ENCODE results near the gene JUP. TPM values are rescaled to one million over a fixed set of nuclear protein-coding genes. Genes with fewer than 3 reads are reported as not detected.

JUP gene
- total and polyA plus RNA-seq, 2 of the 13 experiments (the other 11 are each of a cell fraction or from before 2014, with no cell fraction given), result 12.1 to 20.6 TPM

- TF ChIP-seq ZBTB1 (CRISPR knock-in tag; IDR thresholded peaks at IDR 0.05; ENCODE audit: borderline replicate concordance), result no peak
- peak; percentile 56 for TF ChIP-seq ZBTB38 (CRISPR knock-in tag; IDR thresholded peaks at IDR 0.05)
- no peak for TF ChIP-seq ARID3A (IDR thresholded peaks at IDR 0.05; ENCODE audit: low read depth, low read length)
- TF ChIP-seq ZNF354B (CRISPR knock-in tag; IDR thresholded peaks at IDR 0.05), result no peak
- TF ChIP-seq ZFP36 (IDR thresholded peaks at IDR 0.05; ENCODE audit: borderline replicate concordance, low read depth, low read length, partially characterized antibody), result no peak
- TF ChIP-seq ZNF580 (CRISPR knock-in tag; IDR thresholded peaks at IDR 0.05; ENCODE audit: borderline replicate concordance, low read depth), result no peak
- no peak for TF ChIP-seq CENPX (CRISPR knock-in tag; IDR thresholded peaks at IDR 0.05)
- peak; percentile 46; the same call in 1 of the 2 replicates for TF ChIP-seq POLR2G (IDR thresholded peaks at IDR 0.05; ENCODE audit: low read depth, low read length)
- peak; percentile 24; the same call in 1 of the 2 replicates for TF ChIP-seq POLR2AphosphoS2 (IDR thresholded peaks at IDR 0.05; ENCODE audit: low read depth, low read length)
- no peak for TF ChIP-seq SKI (IDR thresholded peaks at IDR 0.05; ENCODE audit: partially characterized antibody)
- TF ChIP-seq RBFOX2 (IDR thresholded peaks at IDR 0.05; ENCODE audit: low read depth, low read length), result 0 out of 2 replicates have a peak, but pooled peaks have one; percentile 19
- no peak for TF ChIP-seq NR2F1 (CRISPR knock-in tag; IDR thresholded peaks at IDR 0.05)
- 0 out of 2 replicates have a peak, but pooled peaks have one; percentile 12 for TF ChIP-seq NR2F6 (IDR thresholded peaks at IDR 0.05)
- no peak for TF ChIP-seq NR2F6 (CRISPR knock-in tag; IDR thresholded peaks at IDR 0.05)
- no peak for TF ChIP-seq SNAPC5 (CRISPR knock-in tag; IDR thresholded peaks at IDR 0.05; ENCODE audit: borderline replicate concordance)
- no peak for TF ChIP-seq ATAD3A (CRISPR knock-in tag; IDR thresholded peaks at IDR 0.05)
- TF ChIP-seq TBL1XR1 (IDR thresholded peaks at IDR 0.05; ENCODE audit: borderline replicate concordance, low read length, partially characterized antibody), result no peak
- TF ChIP-seq KAT2B (IDR thresholded peaks at IDR 0.05; ENCODE audit: borderline replicate concordance, low read depth, low read length), result no peak
- TF ChIP-seq MXI1 (IDR thresholded peaks at IDR 0.05; ENCODE audit: borderline replicate concordance, low read depth, low read length), result no peak
- no peak for TF ChIP-seq MTA1 (CRISPR knock-in tag; IDR thresholded peaks at IDR 0.05; ENCODE audit: borderline replicate concordance)
- no peak for TF ChIP-seq CREM (IDR thresholded peaks at IDR 0.05)
- no peak for TF ChIP-seq CREM (CRISPR knock-in tag; IDR thresholded peaks at IDR 0.05)
- TF ChIP-seq ZEB1 (IDR thresholded peaks at IDR 0.05; ENCODE audit: insufficient replicate concordance, low read depth), result peak; percentile 23
- TF ChIP-seq KDM2A (CRISPR knock-in tag; IDR thresholded peaks at IDR 0.05; ENCODE audit: borderline replicate concordance, low read depth), result peak; percentile 11; the same call in 1 of the 2 replicates
- peak; percentile 47; the same call in 1 of the 2 replicates for TF ChIP-seq BCL3 (CRISPR knock-in tag; IDR thresholded peaks at IDR 0.05)
- no peak for TF ChIP-seq ZNF326 (CRISPR knock-in tag; IDR thresholded peaks at IDR 0.05; ENCODE audit: borderline replicate concordance)
- peak; percentile 18 for TF ChIP-seq AGO1 (IDR thresholded peaks at IDR 0.05; ENCODE audit: low read depth, low read length, poor library complexity, severe bottlenecking)
- no peak for TF ChIP-seq SAP130 (CRISPR knock-in tag; IDR thresholded peaks at IDR 0.05; ENCODE audit: low read depth)
Measured at GRCh38 chr17:41822216-41823140, 36.0 kb upstream of the JUP start (continued).
